Muscle of leg (tissue), 11 donors: ENCODE results near the gene SSC5D. TPM values are rescaled to one million over a fixed set of nuclear protein-coding genes. Genes with fewer than 3 reads are reported as not detected.

ENCODE experiments used
- DNase-seq: peaks from one replicate; pipeline ENCODE4 v3.0.0; 2013
- H3K27ac ChIP-seq: one replicate; pipeline ENCODE4 v1.5.1; 2013; ENCODE audit warnings: mild to moderate bottlenecking, low read length, control low read depth
- H3K27me3 ChIP-seq: one replicate; pipeline ENCODE4 v1.6.1; 2013; ENCODE audit warnings: low read length; ENCODE audit not compliant: control insufficient read depth, insufficient read depth
- H3K36me3 ChIP-seq: one replicate; pipeline ENCODE4 v1.6.1; 2013; ENCODE audit warnings: low read length; ENCODE audit not compliant: control insufficient read depth, insufficient read depth
- H3K4me1 ChIP-seq: one replicate; pipeline ENCODE4 v1.6.1; 2013; ENCODE audit warnings: low read length; ENCODE audit not compliant: control insufficient read depth, insufficient read depth
- H3K4me3 ChIP-seq: one replicate; pipeline ENCODE4 v1.5.1; 2013; ENCODE audit warnings: low read length, control low read depth
- H3K9me3 ChIP-seq: replicated peaks from 2 replicates; pipeline ENCODE4 v1.6.1; 2013; ENCODE audit warnings: low read depth, low read length; ENCODE audit not compliant: control insufficient read depth
- WGBS: methylation state at CpG from one replicate; pipeline ENCODE4 v1.1.5; 2013; ENCODE audit warnings: missing lambda C conversion rate; ENCODE audit not compliant: insufficient coverage; 5-methylcytosine and 5-hydroxymethylcytosine counted together
- polyA plus RNA-seq, 8 donors: library from polyadenylated mRNA; unstranded; fragments of 120-200 nt; gene quantifications; one replicate each; pipeline versions ENCODE4 v1.2.1 to v1.2.3, GENCODE V29; 2013; ENCODE audit warnings: inconsistent platforms in 1 of 8, low replicate concordance in 1 of 8; ENCODE audit not compliant: insufficient read length in 8 of 8, insufficient read depth in 1 of 8
- total RNA-seq: library from RNA; stranded (reverse); fragments of 120-200 nt; gene quantifications from one replicate; pipeline ENCODE4 v1.2.4, GENCODE V29; 2013

SSC5D gene
- total and polyA plus RNA-seq, 9 donors, result 7.9 to 54.8 (median 23.7) TPM

- H3K36me3 ChIP-seq, result no peaks in the 10 kb centered on the region
- no peak overlapping the region for H3K4me3 ChIP-seq
- WGBS, result 24% methylated on average over 11 of the region's 12 CpGs
- H3K9me3 ChIP-seq, result peaks cover 3% of the 10 kb centered on the region
- peak overlapping the region; percentile 7 for H3K27ac ChIP-seq
- H3K4me1 ChIP-seq, result peaks cover 10% of the 10 kb centered on the region
- DNase-seq, result peak; percentile 60
- H3K27me3 ChIP-seq, result peaks cover 16% of the 10 kb centered on the region
Observed at GRCh38 chr19:55563261-55563690, 75.0 kb downstream of the SSC5D start.

- Histone ChIP-seq H3K4me1 (peaks cover 10% of the 10 kb centered on the region), H3K36me3 (no peaks in the 10 kb centered on the region), H3K9me3 (no peaks in the 10 kb centered on the region), H3K27ac (no peak overlapping the region), H3K4me3 (no peak overlapping the region), H3K27me3 (peaks cover 10% of the 10 kb centered on the region)
- no peak for DNase-seq
- WGBS, result 26% methylated on average over 6 of the region's 9 CpGs
Observed at GRCh38 chr19:55566823-55567222, 78.6 kb downstream of the SSC5D start.

- Histone ChIP-seq H3K4me3 (no peak overlapping the region), H3K4me1 (peaks cover 10% of the 10 kb centered on the region), H3K36me3 (no peaks in the 10 kb centered on the region), H3K27me3 (peaks cover 10% of the 10 kb centered on the region), H3K27ac (no peak overlapping the region), H3K9me3 (no peaks in the 10 kb centered on the region)
- no peak for DNase-seq
Observed at GRCh38 chr19:55567708-55568328, 79.6 kb downstream of the SSC5D start.

Other genes starting within 250 kb of the SSC5D start
- 12.5 TPM for gene PPP6R1, start 229.4 kb upstream of the SSC5D start, total RNA-seq
- 10 to 100 TPM; 26.3 to 37.2 (median 32.3) TPM for gene PPP6R1, start 229.4 kb upstream of the SSC5D start, polyA plus RNA-seq
- 14.5 TPM for gene HSPBP1, start 208.3 kb upstream of the SSC5D start, total RNA-seq
- gene HSPBP1, start 208.3 kb upstream of the SSC5D start, polyA plus RNA-seq, result 10 to 100 TPM; 26.2 to 34.9 (median 30.6) TPM
- 5.4 TPM for gene BRSK1, start 204.4 kb upstream of the SSC5D start, total RNA-seq
- 10 to 100 TPM in 5 of 8 donors, 1 to 10 TPM in 3; 7.4 to 13.7 (median 10.6) TPM for gene BRSK1, start 204.4 kb upstream of the SSC5D start, polyA plus RNA-seq
- 0.53 TPM for gene TMEM150B, start 163.1 kb upstream of the SSC5D start, total RNA-seq
- 1 to 10 TPM in 3 of 8 donors, under 1 TPM in 5; 0.36 to 3.8 (median 0.87) TPM for gene TMEM150B, start 163.1 kb upstream of the SSC5D start, polyA plus RNA-seq
- 16.9 TPM for gene KMT5C, start 148.6 kb upstream of the SSC5D start, total RNA-seq
- 10 to 100 TPM; 13.4 to 34.1 (median 24.7) TPM for gene KMT5C, start 148.6 kb upstream of the SSC5D start, polyA plus RNA-seq
- gene COX6B2, start 133.7 kb upstream of the SSC5D start, total RNA-seq, result not detected
- gene COX6B2, start 133.7 kb upstream of the SSC5D start, polyA plus RNA-seq, result 1 to 10 TPM in 1 of 8 donors, under 1 TPM in 5, not detected in 2; 0.09 to 2.4 (median 0.23) TPM
- gene GARIN5B, start 125.2 kb upstream of the SSC5D start, total RNA-seq, result not detected
- gene GARIN5B, start 125.2 kb upstream of the SSC5D start, polyA plus RNA-seq, result not detected
- 0.31 TPM for gene IL11, start 118.0 kb upstream of the SSC5D start, total RNA-seq
- under 1 TPM; 0.12 to 0.61 (median 0.40) TPM for gene IL11, start 118.0 kb upstream of the SSC5D start, polyA plus RNA-seq
- not detected for gene TMEM190, start 111.6 kb upstream of the SSC5D start, total RNA-seq
- gene TMEM190, start 111.6 kb upstream of the SSC5D start, polyA plus RNA-seq, result under 1 TPM in 1 of 8 donors, not detected in 7; 0.50 TPM
- gene TMEM238, start 104.1 kb upstream of the SSC5D start, total RNA-seq, result 0.18 TPM
- under 1 TPM; 0.14 to 0.49 (median 0.27) TPM for gene TMEM238, start 104.1 kb upstream of the SSC5D start, polyA plus RNA-seq
- gene RPL28, start 102.5 kb upstream of the SSC5D start, total RNA-seq, result 463 TPM
- gene RPL28, start 102.5 kb upstream of the SSC5D start, polyA plus RNA-seq, result 1,000 to 10,000 TPM; 1,674 to 2,410 (median 1,842) TPM
- gene UBE2S, start 80.6 kb upstream of the SSC5D start, total RNA-seq, result 31.4 TPM
- 10 to 100 TPM; 40.8 to 70.1 (median 60.1) TPM for gene UBE2S, start 80.6 kb upstream of the SSC5D start, polyA plus RNA-seq
- gene SHISA7, start 45.1 kb upstream of the SSC5D start, total RNA-seq, result under 0.01 TPM
- gene SHISA7, start 45.1 kb upstream of the SSC5D start, polyA plus RNA-seq, result under 1 TPM; 0.08 to 0.32 (median 0.17) TPM
- gene ISOC2, start 26.8 kb upstream of the SSC5D start, total RNA-seq, result 35.8 TPM
- 10 to 100 TPM; 31.8 to 39.1 (median 35.1) TPM for gene ISOC2, start 26.8 kb upstream of the SSC5D start, polyA plus RNA-seq
- not detected for gene C19orf85, start 23.7 kb upstream of the SSC5D start, total RNA-seq
- not detected for gene C19orf85, start 23.7 kb upstream of the SSC5D start, polyA plus RNA-seq
- 1.6 TPM for gene ZNF628, start 11.8 kb upstream of the SSC5D start, total RNA-seq
- gene ZNF628, start 11.8 kb upstream of the SSC5D start, polyA plus RNA-seq, result 1 to 10 TPM; 2.8 to 5.1 (median 3.8) TPM
- 30.0 TPM for gene NAT14, start 3.2 kb upstream of the SSC5D start, total RNA-seq
- gene NAT14, start 3.2 kb upstream of the SSC5D start, polyA plus RNA-seq, result 10 to 100 TPM; 23.5 to 44.1 (median 29.5) TPM
- 0.89 TPM for gene SBK2, start 48.7 kb downstream of the SSC5D start, total RNA-seq
- gene SBK2, start 48.7 kb downstream of the SSC5D start, polyA plus RNA-seq, result 1 to 10 TPM; 3.0 to 9.7 (median 3.7) TPM
- gene SBK3, start 57.1 kb downstream of the SSC5D start, total RNA-seq, result 0.13 TPM
- under 1 TPM in 5 of 8 donors, not detected in 3; 0.10 to 0.29 (median 0.15) TPM for gene SBK3, start 57.1 kb downstream of the SSC5D start, polyA plus RNA-seq
- 4.7 TPM for gene ZNF579, start 92.4 kb downstream of the SSC5D start, total RNA-seq
- 10 to 100 TPM; 11.0 to 18.5 (median 14.1) TPM for gene ZNF579, start 92.4 kb downstream of the SSC5D start, polyA plus RNA-seq
- gene FIZ1, start 111.1 kb downstream of the SSC5D start, total RNA-seq, result 3.7 TPM
- 10 to 100 TPM; 10.7 to 15.1 (median 12.7) TPM for gene FIZ1, start 111.1 kb downstream of the SSC5D start, polyA plus RNA-seq
- 9.3 TPM for gene ZNF524, start 111.9 kb downstream of the SSC5D start, total RNA-seq
- 10 to 100 TPM in 1 of 8 donors, 1 to 10 TPM in 7; 7.0 to 11.6 (median 9.0) TPM for gene ZNF524, start 111.9 kb downstream of the SSC5D start, polyA plus RNA-seq
- 1.2 TPM for gene ZNF865, start 117.2 kb downstream of the SSC5D start, total RNA-seq
- gene ZNF865, start 117.2 kb downstream of the SSC5D start, polyA plus RNA-seq, result 1 to 10 TPM; 6.9 to 9.9 (median 7.8) TPM
- gene ZNF784, start 136.1 kb downstream of the SSC5D start, total RNA-seq, result 5.3 TPM
- gene ZNF784, start 136.1 kb downstream of the SSC5D start, polyA plus RNA-seq, result 1 to 10 TPM; 6.6 to 9.8 (median 8.7) TPM
- gene ZNF580, start 152.6 kb downstream of the SSC5D start, total RNA-seq, result 5.6 TPM
- 10 to 100 TPM; 20.9 to 28.5 (median 23.6) TPM for gene ZNF580, start 152.6 kb downstream of the SSC5D start, polyA plus RNA-seq
- 15.1 TPM for gene ZNF581, start 155.2 kb downstream of the SSC5D start, total RNA-seq
- 10 to 100 TPM; 23.4 to 37.6 (median 27.0) TPM for gene ZNF581, start 155.2 kb downstream of the SSC5D start, polyA plus RNA-seq
- gene CCDC106, start 159.8 kb downstream of the SSC5D start, total RNA-seq, result 5.3 TPM
- gene CCDC106, start 159.8 kb downstream of the SSC5D start, polyA plus RNA-seq, result 10 to 100 TPM; 12.9 to 16.4 (median 15.3) TPM
- 70.2 TPM for gene U2AF2, start 166.6 kb downstream of the SSC5D start, total RNA-seq
- 100 to 1,000 TPM; 103 to 156 (median 130) TPM for gene U2AF2, start 166.6 kb downstream of the SSC5D start, polyA plus RNA-seq
- gene EPN1, start 186.8 kb downstream of the SSC5D start, total RNA-seq, result 21.8 TPM
- 100 to 1,000 TPM in 2 of 8 donors, 10 to 100 TPM in 6; 84.4 to 114 (median 93.8) TPM for gene EPN1, start 186.8 kb downstream of the SSC5D start, polyA plus RNA-seq
- not detected for gene NLRP9, start 250.0 kb downstream of the SSC5D start, total RNA-seq
- not detected for gene NLRP9, start 250.0 kb downstream of the SSC5D start, polyA plus RNA-seq